NCI-H1105 treated with DMSO at 0.1 percent for 48 hours (cell line): ENCODE measurements around the gene ACBD4.

ENCODE experiments used
- DNase-seq: peaks from one replicate; lab custom pipeline; 2025; lab: John Stamatoyannopoulos, UW

The ACBD4 gene, protein sequence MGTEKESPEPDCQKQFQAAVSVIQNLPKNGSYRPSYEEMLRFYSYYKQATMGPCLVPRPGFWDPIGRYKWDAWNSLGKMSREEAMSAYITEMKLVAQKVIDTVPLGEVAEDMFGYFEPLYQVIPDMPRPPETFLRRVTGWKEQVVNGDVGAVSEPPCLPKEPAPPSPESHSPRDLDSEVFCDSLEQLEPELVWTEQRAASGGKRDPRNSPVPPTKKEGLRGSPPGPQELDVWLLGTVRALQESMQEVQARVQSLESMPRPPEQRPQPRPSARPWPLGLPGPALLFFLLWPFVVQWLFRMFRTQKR

DNA sequence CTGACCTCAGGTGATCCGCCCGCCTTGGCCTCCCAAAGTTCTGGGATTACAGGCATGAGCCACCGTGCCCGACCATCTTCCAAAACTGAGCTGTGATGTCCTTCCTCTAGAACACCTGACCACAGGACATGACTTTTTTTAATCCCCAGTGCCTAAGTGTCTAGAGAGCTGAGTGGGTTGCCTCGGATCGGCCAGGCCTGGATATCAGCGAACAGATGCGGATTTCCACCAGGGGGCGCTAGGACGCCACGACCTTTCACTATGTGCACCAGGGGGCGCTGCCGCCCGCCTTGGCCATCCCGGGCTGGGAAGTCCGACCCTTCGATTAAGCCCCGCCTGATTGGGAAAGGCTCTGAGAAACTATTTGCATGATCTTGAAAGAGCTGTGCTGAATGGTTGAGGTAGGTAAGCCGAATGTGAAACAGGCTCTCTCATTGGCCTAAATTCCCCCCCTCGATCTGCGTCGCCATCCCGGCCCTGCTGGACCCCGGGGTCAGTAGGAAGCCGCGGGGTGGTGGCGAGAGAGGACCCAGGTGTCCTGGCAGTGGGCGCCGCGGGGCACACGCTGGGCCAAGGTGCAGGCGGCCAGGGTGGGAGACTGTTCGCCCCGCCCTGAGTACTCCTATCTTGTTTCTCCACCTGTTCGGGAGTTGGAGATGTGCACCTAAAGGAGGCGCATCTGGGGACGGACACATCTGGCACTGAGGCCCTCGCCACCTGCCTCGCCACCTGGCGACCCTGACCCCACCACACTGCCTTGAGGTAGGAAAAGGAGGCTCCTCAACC, at the start of gene ACBD4:
Gene ACBD4 (plus strand): TSS at position 496 of the 786 bp plus-strand sequence. CDS start 458 bp downstream, outside the sequence.
- DNase-seq: peak; percentile 93

DNA sequence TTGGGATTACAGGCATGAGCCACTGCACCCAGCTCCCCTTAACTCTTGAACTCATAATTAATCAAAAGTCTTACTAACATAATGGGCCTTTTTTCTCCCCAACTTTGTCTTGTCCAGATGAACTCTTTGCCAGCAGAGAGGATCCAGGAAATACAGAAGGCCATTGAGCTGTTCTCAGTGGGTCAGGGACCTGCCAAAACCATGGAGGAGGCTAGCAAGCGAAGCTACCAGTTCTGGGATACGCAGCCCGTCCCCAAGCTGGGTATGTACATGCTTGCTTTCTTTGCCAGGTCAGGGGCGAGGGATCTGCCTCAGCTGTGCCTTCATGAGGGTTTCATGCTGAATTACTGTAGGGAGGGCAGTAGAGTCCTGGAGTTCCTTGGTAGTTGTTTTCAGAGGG, 49.1 kb upstream of the ACBD4 start:
- DNase-seq: no peak

DNA sequence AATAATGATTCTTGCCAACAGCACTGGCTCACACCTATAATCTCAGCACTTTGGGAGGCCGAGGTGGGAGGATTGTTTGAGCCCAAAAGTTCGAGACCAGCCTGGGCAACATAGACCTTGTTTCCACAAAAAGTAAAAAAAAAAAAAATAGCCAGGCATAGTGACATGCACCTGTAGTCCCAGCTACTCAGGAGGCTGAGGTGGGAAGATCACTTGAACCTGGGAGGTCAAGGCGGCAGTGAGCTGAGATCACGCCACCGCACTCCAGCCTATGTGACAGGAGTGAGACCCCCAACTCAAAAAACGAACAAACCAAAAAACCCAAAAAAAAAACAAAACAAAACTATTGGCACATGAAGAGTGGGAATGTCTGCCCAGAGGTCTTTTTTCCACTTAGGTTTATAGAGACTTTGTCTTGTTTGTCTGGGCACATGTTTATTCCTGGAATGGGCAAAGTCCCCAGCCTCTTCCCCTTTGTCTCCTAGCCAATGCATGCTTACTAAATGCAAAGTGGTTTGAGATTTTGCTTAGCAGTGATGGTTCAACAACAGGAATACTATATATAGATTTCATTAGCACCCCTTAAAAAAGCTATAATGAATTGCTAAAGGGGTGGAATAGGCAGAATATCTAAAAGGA, 48.5 kb upstream of the ACBD4 start:
- DNase-seq: no peak

DNA sequence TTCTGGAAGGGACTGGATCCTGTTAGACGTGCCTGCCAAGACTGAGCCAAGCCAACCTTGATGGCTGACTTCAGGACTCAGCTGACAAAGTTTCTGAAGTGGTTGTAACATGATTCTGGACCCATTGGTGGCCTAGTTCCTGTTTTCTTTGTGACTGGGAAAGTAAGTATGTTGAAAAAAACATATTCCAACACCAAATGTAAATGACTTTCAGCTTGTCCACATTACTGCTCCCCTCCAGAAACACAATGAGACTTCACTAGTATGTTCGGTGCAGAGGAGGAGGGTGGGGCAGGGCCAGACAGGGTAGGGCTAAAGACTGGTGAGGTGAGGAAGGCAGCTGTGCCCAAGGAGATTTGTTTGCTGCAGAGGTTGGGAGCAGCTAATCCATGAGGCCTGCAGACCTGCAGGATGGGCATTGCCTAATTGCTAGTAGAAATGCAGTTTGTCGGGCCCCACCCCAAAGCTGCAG, 47.9 kb upstream of the ACBD4 start:
- DNase-seq: no peak

DNA sequence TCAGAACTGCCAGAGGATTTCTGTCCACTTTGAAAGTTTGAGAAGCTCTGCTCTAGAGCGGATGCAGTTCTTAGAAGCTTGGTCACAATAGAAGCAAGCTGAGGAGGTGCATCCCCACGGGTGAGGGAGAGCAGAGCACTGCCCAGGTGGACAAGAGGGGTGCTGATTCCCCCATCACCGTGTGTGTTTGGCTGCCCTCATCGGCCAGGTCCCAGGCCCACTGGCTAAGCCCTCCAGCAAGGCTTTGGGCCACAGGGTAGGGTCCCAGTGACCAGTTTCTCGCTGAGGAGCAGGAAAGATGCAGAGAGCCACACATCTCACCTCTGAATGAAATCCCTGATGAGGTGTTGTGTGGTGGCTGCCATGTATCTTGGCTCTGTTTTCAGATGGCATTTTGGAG, 47.5 kb upstream of the ACBD4 start:
- DNase-seq: no peak

DNA sequence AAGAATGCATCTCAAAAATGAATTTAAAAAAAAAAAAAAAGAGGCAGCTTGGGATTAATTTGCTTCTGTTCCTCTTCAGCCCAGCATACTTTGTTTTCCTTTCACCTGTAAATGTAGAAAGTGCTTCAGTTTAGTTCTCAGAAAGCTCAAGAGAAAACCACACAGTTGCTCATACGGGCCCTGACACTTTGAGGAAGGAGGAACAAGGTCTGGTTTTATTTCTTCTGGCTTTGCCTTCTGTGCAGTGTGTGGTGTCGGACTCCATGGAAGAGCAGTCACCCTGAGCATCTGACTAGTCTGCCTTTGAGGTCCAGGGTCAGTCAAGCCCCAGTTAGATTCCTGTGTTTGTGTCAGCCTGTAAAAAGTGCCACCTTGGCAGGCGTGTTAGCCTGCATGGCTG, 46.7 kb upstream of the ACBD4 start:
- DNase-seq: no peak

DNA sequence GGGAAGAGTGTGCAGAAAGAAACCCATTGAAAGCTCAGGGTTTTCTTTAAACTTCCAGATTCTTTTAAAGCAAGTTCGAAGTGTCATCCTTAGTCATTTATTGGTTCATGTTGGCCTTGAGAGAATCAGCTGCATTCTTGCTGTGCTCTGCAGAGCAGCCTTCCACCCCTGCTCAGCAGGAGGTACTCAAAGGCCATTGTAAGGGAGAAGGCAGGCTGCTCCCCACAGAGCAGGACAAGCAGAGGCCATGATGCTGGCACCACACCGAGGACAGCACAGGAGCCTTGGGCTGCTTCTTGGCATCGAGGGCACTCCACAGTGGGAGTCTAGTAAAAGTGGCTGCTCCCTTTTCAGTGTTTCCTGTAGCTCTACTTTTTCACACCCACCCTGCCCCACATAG, 44.8 kb upstream of the ACBD4 start:
- no peak for DNase-seq

DNA sequence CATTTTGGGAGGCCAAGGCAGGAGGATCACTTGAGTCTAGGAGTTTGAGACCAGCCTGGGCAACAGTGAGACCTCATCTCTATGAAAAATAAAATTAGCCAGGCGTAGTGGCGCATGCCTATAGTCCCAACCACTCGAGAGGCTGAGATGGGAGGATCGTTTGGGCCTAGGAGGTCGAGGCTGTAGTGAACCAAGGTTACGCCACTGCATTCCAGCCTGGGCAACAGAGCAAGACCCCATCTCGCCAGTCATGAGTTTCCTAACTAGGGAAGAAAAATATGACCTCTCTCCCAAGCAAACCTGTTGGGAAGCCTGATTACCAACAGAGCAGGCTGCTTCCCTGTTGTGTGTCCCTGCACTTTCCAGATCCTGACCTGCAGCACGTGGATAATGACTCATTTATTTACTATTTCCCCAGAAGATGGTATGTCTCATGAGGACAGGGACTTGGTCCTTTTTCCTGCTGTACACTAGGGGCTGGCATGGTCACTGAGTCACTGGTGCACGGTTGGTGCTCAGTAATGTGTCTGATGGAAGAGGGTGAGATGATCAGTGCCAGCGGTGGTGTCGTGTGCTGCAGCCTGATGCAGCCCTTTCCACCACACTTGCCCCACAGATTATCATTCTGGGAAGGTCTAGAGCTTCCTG, 43.6 kb upstream of the ACBD4 start:
- no peak for DNase-seq

DNA sequence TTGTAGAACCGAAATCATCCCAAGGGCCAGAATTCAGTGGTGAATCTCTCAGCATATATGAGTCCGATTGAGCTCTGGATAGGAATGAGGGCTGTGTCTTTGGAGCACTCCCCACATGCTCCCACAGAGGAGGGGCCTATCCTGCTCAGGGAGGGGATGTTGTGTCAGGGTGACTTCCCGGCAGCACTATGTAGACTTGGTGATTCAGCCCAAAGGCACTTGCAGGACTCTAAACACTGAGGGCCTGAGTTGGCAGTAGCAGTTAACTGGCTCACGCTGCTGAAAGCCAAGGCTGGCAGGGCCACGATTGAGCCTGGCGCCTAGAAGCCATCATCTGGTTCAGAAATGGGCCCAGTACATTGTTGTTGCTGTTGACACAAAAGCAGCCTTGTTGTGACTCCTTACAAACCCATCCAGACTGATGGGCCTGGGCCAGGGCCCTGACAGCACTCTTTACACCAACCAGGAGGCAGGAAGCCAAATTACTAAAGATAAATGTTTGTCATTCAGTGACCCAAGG, 42.5 kb upstream of the ACBD4 start:
- DNase-seq: no peak

DNA sequence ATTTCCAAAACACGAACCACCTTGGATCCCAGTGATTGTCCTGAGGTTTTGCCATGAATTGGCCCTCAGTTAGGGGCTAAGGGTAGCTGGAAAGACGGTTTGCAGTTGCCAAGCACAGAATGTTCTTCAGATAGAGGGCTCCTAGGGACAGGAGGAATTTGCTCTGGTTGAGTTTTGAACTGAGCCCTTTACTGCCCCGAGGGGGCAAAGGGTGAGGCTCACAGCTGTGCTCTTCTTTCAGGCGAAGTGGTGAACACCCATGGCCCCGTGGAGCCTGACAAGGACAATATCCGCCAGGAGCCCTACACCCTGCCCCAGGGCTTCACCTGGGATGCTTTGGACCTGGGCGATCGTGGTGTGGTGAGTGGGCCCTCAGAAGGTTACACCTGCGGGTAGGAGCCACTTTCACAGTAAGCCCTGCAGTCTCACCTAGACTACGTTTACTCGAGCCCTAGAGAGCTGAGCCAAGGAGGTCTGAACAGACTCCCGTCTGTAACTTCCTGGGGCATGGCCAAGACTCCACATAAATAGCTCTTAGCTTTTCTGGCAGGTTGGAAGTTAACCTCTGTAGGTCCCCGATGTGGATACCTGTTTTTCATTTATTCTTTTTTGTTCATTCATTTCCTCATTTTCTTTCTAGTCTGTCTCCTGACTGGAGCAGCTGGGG, 41.9 kb upstream of the ACBD4 start:
- DNase-seq: no peak

DNA sequence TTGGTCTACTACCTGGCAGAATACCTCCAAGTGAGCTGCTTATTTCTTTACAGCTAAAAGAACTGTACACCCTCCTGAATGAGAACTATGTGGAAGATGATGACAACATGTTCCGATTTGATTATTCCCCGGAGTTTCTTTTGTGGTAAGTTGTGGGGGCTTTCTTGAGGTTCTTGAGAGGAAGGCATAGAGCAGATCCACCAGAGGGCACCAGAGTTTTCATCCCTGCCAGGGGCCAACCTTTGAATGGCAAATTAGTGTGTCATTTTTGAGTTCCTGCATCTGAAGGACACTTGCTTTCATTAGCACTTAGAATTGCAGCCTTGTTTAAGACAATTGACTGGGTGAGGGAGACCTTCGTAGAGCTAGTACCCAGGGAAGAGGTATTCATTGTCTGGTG, 39.3 kb upstream of the ACBD4 start:
- no peak for DNase-seq

DNA sequence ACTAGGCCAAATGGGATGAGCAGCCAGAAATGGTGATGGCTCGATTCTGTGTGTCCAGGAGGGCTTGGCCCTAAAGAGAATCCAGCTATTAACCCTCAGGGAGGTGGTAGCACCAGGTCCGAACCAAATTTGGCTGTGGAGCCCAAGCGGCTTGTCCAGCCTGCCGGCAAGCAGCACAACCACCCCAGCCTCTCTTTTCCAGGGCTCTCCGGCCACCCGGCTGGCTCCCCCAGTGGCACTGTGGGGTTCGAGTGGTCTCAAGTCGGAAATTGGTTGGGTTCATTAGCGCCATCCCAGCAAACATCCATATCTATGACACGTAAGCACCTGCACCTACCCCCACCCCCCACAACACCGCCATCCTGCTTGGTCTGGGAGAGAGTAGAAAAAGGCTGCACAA, 38.6 kb upstream of the ACBD4 start:
- no peak for DNase-seq

DNA sequence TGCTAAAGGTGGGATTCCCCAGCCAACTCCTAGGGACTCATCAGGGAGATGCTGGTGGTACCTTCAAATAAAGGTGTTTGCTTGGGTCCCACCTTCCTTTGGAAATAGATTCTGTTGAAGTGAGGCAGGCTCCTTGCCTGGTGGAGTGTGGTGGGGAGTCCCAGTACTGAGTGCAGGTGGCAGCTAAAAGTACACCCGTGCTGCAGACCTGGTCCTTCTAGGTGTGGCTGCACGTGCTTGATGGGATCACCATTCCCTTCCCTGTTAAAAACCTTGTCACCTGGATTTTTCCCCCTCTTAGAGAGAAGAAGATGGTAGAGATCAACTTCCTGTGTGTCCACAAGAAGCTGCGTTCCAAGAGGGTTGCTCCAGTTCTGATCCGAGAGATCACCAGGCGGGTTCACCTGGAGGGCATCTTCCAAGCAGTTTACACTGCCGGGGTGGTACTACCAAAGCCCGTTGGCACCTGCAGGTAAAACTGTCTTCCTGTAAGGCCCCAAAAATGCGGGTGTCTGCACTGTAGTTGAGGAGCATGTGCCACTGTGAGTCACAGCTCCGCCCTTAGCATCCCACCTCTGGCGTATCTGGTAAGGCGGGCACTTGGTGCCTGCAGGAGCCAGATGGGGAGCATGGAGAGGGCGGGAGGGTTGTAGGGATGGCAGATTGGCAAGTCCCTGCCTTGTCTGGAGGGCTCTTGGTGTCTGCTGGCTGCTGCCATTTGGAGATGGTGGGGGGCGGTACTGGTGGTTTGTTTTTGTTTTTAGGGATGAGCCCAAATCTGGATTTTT, 37.2 kb upstream of the ACBD4 start:
- no peak for DNase-seq

DNA sequence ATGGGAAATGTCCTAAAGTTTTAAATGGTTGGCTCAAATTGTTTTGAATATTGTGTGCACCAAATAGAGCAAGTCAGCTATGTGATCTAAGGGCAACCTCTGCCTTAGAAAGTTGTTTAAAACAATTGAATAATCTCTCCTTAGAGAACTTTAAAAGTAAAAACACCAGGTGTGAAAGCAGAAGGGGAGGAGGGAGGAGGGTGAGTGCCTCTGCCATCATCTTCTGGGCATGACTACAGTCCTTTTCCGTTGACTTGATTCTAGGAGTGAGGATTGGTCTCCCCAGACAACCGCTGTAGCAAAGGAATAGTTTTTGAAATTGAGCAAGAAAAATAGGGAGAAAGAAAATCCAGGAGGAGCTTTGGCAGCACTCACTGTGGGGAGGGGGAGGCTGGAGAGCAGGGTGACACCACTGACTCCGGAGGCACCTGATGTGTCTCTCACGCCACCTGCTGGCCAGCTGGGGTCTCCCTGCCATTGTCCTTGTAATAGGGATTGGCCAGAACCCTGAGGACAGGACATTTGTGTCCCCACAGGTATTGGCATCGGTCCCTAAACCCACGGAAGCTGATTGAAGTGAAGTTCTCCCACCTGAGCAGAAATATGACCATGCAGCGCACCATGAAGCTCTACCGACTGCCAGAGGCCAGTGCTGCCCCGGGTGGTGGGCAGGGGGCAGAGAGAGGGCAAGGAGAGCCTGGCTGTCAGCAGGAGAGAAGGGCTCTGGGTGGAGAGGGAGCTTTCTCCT, 36.4 kb upstream of the ACBD4 start:
- peak; percentile 56 for DNase-seq

DNA sequence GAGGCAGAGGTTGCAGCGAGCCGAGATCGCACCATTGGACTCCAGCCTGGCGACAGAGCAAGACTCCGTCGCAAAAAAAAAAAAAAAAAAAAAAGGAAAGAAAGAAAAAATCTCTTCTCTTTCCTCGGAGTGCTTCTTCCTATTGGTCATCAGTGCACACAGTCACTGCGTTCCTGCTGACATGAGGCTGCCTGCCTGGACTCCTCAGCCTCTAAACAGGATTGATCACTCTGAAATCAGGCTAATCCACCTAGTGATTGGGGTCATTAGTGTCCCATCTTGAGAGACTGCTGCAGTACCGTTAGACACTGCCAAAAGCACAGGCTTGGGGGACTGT, 34.0 kb upstream of the ACBD4 start:
- DNase-seq: no peak

DNA sequence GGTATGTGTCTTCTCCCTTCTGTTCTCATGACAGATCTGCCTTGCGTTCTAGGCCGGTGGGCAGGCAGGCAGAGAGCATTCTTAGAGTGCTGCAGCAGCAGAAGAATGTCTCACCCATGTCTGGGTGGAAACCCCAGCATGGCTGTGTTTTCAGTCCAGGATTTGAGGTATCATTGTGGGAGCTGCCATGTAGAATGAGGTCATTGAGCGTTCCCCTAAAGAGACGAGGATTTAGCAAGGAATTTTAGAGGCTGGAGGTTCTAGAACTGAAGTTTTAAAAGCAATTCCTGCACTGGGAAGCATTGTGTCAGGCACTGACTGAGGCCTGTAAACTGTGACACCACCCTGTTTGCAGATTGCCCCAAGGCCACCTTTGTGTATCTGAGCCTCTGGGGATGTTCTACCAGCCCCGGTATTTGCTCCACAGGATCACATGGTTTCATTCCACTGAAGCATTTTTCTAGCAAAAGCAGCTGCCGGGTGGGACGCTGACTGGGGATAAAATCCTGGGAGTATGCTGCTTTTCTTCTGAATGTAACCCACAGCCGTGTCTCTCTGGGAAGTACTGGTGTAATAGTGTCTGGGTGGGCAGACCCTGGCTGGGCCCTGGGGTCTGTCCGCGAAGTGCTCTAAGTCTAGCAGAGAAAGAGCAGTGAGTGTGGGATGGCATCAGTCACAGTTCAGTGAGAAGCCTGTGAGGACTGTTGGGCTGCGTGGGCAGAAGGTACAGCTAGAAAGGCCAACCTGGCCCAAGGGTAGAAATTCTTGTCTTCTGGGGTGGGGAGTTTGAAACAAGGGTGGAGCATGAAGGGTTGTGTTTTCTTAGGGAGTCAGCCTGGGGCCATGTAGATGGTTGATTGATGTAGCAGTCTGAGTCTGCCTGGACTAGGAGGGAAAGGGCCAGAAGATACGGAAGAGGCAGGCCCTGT, 33.3 kb upstream of the ACBD4 start:
- no peak for DNase-seq

DNA sequence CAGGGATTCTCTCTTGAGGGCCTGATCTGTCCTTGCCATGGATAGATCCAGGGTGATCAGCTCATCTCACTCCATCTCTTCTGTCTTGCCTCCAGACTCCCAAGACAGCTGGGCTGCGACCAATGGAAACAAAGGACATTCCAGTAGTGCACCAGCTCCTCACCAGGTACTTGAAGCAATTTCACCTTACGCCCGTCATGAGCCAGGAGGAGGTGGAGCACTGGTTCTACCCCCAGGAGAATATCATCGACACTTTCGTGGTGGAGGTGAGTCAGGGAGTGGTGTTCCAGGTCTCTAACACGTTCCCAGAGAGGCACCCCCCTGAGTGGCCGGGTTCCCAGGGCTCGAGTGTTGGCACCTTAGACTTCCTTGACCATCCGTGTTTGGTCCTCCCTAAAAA, 32.6 kb upstream of the ACBD4 start:
- DNase-seq: no peak

DNA sequence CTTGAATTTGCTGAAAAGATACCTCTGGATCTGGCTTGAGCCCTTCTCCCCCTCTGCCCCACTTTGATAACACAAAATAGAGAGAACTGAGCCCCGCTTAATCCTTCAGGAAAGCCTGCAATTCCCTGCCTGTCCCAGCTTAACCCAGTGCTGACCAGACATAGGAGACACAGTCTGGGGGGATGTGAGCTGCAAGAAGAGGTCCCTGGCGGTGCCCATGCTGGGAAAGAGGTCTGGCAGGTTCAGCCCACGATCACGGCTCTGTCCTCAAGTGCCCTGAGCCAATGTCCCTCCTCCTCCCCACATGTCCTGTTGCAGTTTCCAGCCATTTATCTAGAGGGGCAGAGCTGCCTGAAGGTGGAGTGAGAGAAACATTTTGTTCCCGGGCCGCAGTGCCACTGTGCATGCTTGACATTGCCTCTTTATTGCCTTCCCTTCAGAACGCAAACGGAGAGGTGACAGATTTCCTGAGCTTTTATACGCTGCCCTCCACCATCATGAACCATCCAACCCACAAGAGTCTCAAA, 32.2 kb upstream of the ACBD4 start:
- no peak for DNase-seq

DNA sequence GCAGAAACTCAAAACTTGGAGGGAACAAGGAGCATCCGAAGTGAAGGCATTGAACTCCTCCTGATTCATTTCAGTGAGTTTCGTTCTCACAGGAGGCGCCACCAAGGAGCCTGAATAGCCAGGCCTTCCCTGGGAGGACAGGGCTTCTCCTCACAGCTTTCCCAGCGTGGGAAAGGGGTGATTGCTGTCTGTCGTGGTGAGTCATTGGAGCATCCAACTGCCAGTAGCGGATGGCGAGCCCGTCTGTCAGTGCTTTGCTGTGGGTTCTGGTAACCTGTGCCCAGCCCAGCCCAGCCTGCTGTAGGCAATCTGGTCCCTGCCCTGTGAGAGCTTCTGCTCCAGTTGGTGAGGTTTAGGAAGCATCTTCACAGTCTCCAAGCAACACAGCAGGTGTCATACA, 31.5 kb upstream of the ACBD4 start:
- DNase-seq: no peak
